ENCODE measurements around the gene LIN7B.

The LIN7B gene

GRCh38 chr19:49081273-49081672 lies 32.9 kb upstream of the LIN7B start:
- Histone ChIP-seq H3K4me1 (ENCODE audit: control insufficient read depth in 1 of 2, insufficient read depth in 2 of 2, low read length in 2 of 2) (peaks cover 2 to 4% of the 10 kb centered on the region in 2 donors), H3K9me3 (ENCODE audit: control insufficient read depth in 1 of 2, low read length in 2 of 2) (no peaks in the 10 kb centered on the region), H3K36me3 (ENCODE audit: control insufficient read depth in 1 of 2, insufficient read depth in 2 of 2, low read length in 2 of 2) (no peaks in the 10 kb centered on the region), H3K27ac (ENCODE audit: low read length) (no peak overlapping the region), H3K27me3 (ENCODE audit: low read depth, low read length) (no peaks in the 10 kb centered on the region), H3K4me3 (ENCODE audit: low read depth in 1 of 2, low read length in 2 of 2) (no peak overlapping the region)

- H3K27ac ChIP-seq (ENCODE audit: low read length): peak overlapping the region; percentile 84
Measured at GRCh38 chr19:49084206-49085019, 29.8 kb upstream of the LIN7B start.

GRCh38 chr19:49085020-49085867 lies 28.9 kb upstream of the LIN7B start, which contains the start of gene SNRNP70:
TSS of gene SNRNP70 (plus strand) at chr19:49085451. CDS start at chr19:49086415, 964 bp downstream.
- no peaks in the 10 kb centered on the region for H3K27me3 ChIP-seq (ENCODE audit: low read depth, low read length)
- no peaks in the 10 kb centered on the region for H3K9me3 ChIP-seq (ENCODE audit: control insufficient read depth in 1 of 2, low read length in 2 of 2)
- H3K36me3 ChIP-seq (ENCODE audit: control insufficient read depth in 1 of 2, insufficient read depth in 2 of 2, low read length in 2 of 2): peaks cover 8 to 10% of the 10 kb centered on the region in 2 donors
- peaks cover 9 to 21% of the 10 kb centered on the region in 2 donors for H3K4me1 ChIP-seq (ENCODE audit: control insufficient read depth in 1 of 2, insufficient read depth in 2 of 2, low read length in 2 of 2)
- H3K4me3 ChIP-seq (ENCODE audit: low read depth in 1 of 2, low read length in 2 of 2): peak within 1 kb of the TSS; percentile 97 to 99
- H3K27ac ChIP-seq (ENCODE audit: low read length): peak within 1 kb of the TSS; percentile 84

More at GRCh38 chr19:49084206-49085019, 29.8 kb upstream of the LIN7B start:
- Histone ChIP-seq H3K27me3 (ENCODE audit: low read depth, low read length) (no peaks in the 10 kb centered on the region), H3K4me1 (ENCODE audit: control insufficient read depth in 1 of 2, insufficient read depth in 2 of 2, low read length in 2 of 2) (peaks cover 9 to 21% of the 10 kb centered on the region in 2 donors), H3K9me3 (ENCODE audit: control insufficient read depth in 1 of 2, low read length in 2 of 2) (no peaks in the 10 kb centered on the region), H3K36me3 (ENCODE audit: control insufficient read depth in 1 of 2, insufficient read depth in 2 of 2, low read length in 2 of 2) (peaks cover 5% of the 10 kb centered on the region in 2 donors), H3K4me3 (ENCODE audit: low read depth in 1 of 2, low read length in 2 of 2) (peak overlapping the region; percentile 60 to 97)

- Histone ChIP-seq H3K4me3 (ENCODE audit: low read depth in 1 of 2, low read length in 2 of 2) (peak overlapping the region; percentile 97 to 99), H3K27ac (ENCODE audit: low read length) (peak overlapping the region; percentile 69), H3K9me3 (ENCODE audit: control insufficient read depth in 1 of 2, low read length in 2 of 2) (no peaks in the 10 kb centered on the region), H3K4me1 (ENCODE audit: control insufficient read depth in 1 of 2, insufficient read depth in 2 of 2, low read length in 2 of 2) (peaks cover 9 to 21% of the 10 kb centered on the region in 2 donors), H3K27me3 (ENCODE audit: low read depth, low read length) (no peaks in the 10 kb centered on the region), H3K36me3 (ENCODE audit: control insufficient read depth in 1 of 2, insufficient read depth in 2 of 2, low read length in 2 of 2) (peaks cover 14 to 16% of the 10 kb centered on the region in 2 donors)
Measured at GRCh38 chr19:49085868-49086232, 28.3 kb upstream of the LIN7B start.

GRCh38 chr19:49086296-49086695 lies 27.9 kb upstream of the LIN7B start:
- Histone ChIP-seq H3K9me3 (ENCODE audit: control insufficient read depth in 1 of 2, low read length in 2 of 2) (no peaks in the 10 kb centered on the region), H3K4me1 (ENCODE audit: control insufficient read depth in 1 of 2, insufficient read depth in 2 of 2, low read length in 2 of 2) (peaks cover 9 to 21% of the 10 kb centered on the region in 2 donors), H3K27ac (ENCODE audit: low read length) (peak overlapping the region; percentile 69), H3K4me3 (ENCODE audit: low read depth in 1 of 2, low read length in 2 of 2) (peak overlapping the region; percentile 97 to 99), H3K27me3 (ENCODE audit: low read depth, low read length) (no peaks in the 10 kb centered on the region), H3K36me3 (ENCODE audit: control insufficient read depth in 1 of 2, insufficient read depth in 2 of 2, low read length in 2 of 2) (peaks cover 16 to 20% of the 10 kb centered on the region in 2 donors)

GRCh38 chr19:49091391-49092038 lies 22.7 kb upstream of the LIN7B start:
- Histone ChIP-seq H3K4me3 (ENCODE audit: low read depth in 1 of 2, low read length in 2 of 2) (no peak overlapping the region), H3K27me3 (ENCODE audit: low read depth, low read length) (no peaks in the 10 kb centered on the region), H3K4me1 (ENCODE audit: control insufficient read depth in 1 of 2, insufficient read depth in 2 of 2, low read length in 2 of 2) (peaks cover 5 to 21% of the 10 kb centered on the region in 2 donors), H3K36me3 (ENCODE audit: control insufficient read depth in 1 of 2, insufficient read depth in 2 of 2, low read length in 2 of 2) (peaks cover 33 to 43% of the 10 kb centered on the region in 2 donors), H3K9me3 (ENCODE audit: control insufficient read depth in 1 of 2, low read length in 2 of 2) (no peaks in the 10 kb centered on the region), H3K27ac (ENCODE audit: low read length) (no peak overlapping the region)

- Histone ChIP-seq H3K4me3 (ENCODE audit: low read depth in 1 of 2, low read length in 2 of 2) (no peak overlapping the region), H3K36me3 (ENCODE audit: control insufficient read depth in 1 of 2, insufficient read depth in 2 of 2, low read length in 2 of 2) (peaks cover 41 to 43% of the 10 kb centered on the region in 2 donors), H3K27me3 (ENCODE audit: low read depth, low read length) (no peaks in the 10 kb centered on the region), H3K4me1 (ENCODE audit: control insufficient read depth in 1 of 2, insufficient read depth in 2 of 2, low read length in 2 of 2) (peaks cover 4 to 13% of the 10 kb centered on the region in 2 donors), H3K27ac (ENCODE audit: low read length) (no peak overlapping the region), H3K9me3 (ENCODE audit: control insufficient read depth in 1 of 2, low read length in 2 of 2) (no peaks in the 10 kb centered on the region)
Measured at GRCh38 chr19:49092686-49093085, 21.5 kb upstream of the LIN7B start.

- Histone ChIP-seq H3K27ac (ENCODE audit: low read length) (no peak overlapping the region), H3K4me3 (ENCODE audit: low read depth in 1 of 2, low read length in 2 of 2) (no peak overlapping the region)
Measured at GRCh38 chr19:49094505-49095482, 19.4 kb upstream of the LIN7B start.

GRCh38 chr19:49097453-49098288 lies 16.5 kb upstream of the LIN7B start:
- H3K27me3 ChIP-seq (ENCODE audit: low read depth, low read length): no peaks in the 10 kb centered on the region
- no peaks in the 10 kb centered on the region for H3K9me3 ChIP-seq (ENCODE audit: control insufficient read depth in 1 of 2, low read length in 2 of 2)
- no peak overlapping the region for H3K27ac ChIP-seq (ENCODE audit: low read length)
- no peak overlapping the region for H3K4me3 ChIP-seq (ENCODE audit: low read depth in 1 of 2, low read length in 2 of 2)
- peaks cover 45 to 50% of the 10 kb centered on the region in 2 donors for H3K36me3 ChIP-seq (ENCODE audit: control insufficient read depth in 1 of 2, insufficient read depth in 2 of 2, low read length in 2 of 2)
- peaks cover 0 to 22% of the 10 kb centered on the region in 2 donors for H3K4me1 ChIP-seq (ENCODE audit: control insufficient read depth in 1 of 2, insufficient read depth in 2 of 2, low read length in 2 of 2)

More at GRCh38 chr19:49094505-49095482, 19.4 kb upstream of the LIN7B start:
- peaks cover 0 to 22% of the 10 kb centered on the region in 2 donors for H3K4me1 ChIP-seq (ENCODE audit: control insufficient read depth in 1 of 2, insufficient read depth in 2 of 2, low read length in 2 of 2)
- peaks cover 50 to 54% of the 10 kb centered on the region in 2 donors for H3K36me3 ChIP-seq (ENCODE audit: control insufficient read depth in 1 of 2, insufficient read depth in 2 of 2, low read length in 2 of 2)
- H3K9me3 ChIP-seq (ENCODE audit: control insufficient read depth in 1 of 2, low read length in 2 of 2): no peaks in the 10 kb centered on the region
- no peaks in the 10 kb centered on the region for H3K27me3 ChIP-seq (ENCODE audit: low read depth, low read length)
